GM18873 (cell line): ENCODE data around the gene HAUS6.
"Not testable (repeated sequence)": the region's sequence is repeated elsewhere in the genome, so short reads cannot be mapped to it uniquely, and the experiment has no call there.

ENCODE experiments used
- ATAC-seq: cut with Tn5 transposase; IDR thresholded peaks from one replicate; pipeline ENCODE4 v1.9.1; 2021; ENCODE audit warnings: mild to moderate bottlenecking, moderate library complexity, moderate number of reproducible peaks; ENCODE audit not compliant: unreplicated experiment, low FRiP score

Gene HAUS6

DNA sequence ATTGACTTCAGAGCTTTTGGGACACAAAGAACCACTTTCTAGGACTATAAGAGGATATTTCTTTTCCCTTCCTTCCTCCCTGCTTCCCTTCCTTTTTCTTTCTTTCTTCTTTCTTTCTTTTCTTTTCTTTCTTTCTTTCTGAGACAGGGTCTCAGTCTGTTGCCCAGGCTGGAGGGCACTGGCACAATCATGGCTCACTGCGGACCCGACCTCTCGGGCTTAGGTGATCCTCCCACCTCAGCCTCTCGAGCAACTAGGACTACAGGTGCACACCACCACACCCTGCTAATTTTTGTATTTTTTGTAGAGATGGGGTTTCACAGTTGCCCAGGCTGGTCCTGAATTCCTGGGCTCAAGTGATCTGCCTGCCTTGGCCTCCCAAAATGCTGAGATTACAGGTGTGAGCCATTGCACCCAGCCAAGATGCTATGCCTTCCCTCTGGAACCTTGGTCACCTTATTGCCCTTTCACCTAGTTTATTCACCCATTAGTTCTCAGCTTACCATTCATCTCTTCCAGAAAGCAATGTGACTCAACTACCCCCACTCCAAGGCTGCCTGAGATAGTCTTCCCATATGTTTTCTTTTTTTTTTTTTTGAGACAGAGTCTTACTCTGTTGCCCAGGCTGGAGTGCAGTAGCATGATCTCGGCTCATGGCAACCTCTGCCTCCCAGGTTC, 14.5 kb upstream of the HAUS6 start:
- no peak for ATAC-seq

DNA sequence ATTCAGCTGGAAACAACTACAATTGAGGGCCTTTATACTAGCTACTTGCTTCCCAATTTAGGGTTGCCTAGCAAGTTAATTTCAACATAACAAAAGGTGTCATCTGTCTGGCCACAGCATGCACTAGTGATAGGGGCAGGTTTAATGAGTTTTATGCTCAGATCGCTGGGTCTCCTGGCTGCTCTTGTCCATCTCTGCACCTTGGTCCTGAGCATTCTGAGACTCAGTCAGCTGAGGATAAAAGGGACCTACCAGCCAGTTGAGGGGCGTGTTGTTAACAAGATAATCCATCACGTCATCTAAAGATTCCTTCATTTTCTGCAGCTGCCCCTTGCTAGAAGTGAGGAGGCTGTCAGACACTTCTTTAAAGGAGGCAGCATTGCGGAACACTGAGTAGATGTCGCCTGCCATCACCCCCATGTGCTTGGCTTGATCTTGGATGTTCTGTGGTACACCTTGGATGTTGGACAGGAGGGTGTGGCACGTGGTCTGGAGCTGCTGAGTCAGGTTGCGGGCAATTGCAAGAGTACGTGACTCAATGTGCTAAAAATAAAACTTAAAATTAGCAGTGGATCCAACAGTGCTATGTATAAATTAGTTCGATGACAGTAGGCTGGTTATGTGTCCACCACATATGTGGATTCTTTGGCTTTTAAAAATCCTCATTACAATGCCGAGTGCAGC, 13.5 kb upstream of the HAUS6 start:
- no peak for ATAC-seq

DNA sequence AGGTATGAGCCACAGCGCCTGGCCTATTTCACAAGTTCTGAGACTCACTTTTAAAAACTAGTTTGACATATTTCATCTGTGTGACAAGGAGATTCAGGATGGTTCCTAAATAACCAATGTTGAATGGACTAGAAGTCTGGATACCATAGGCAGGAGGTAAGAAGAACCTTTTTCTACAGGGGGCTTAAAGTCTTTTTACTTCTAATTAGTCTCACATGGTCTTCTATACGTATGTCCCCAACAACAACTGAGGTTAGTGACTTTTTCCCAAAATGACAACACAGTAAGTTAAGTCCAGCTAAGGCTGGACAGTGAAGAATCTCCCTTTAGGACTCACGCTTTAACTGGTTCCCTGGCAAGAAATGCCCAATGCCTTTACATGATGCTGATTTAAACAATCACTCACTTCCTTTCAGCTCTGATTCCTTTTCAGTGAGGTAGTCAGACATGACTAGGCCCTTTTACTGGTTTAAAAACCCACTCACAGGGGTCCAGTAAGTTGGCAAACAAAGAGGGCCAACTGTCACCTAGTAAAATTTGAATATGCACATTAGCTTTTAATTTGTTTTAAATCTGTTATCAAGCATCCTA, 12.1 kb upstream of the HAUS6 start:
- no peak for ATAC-seq

DNA sequence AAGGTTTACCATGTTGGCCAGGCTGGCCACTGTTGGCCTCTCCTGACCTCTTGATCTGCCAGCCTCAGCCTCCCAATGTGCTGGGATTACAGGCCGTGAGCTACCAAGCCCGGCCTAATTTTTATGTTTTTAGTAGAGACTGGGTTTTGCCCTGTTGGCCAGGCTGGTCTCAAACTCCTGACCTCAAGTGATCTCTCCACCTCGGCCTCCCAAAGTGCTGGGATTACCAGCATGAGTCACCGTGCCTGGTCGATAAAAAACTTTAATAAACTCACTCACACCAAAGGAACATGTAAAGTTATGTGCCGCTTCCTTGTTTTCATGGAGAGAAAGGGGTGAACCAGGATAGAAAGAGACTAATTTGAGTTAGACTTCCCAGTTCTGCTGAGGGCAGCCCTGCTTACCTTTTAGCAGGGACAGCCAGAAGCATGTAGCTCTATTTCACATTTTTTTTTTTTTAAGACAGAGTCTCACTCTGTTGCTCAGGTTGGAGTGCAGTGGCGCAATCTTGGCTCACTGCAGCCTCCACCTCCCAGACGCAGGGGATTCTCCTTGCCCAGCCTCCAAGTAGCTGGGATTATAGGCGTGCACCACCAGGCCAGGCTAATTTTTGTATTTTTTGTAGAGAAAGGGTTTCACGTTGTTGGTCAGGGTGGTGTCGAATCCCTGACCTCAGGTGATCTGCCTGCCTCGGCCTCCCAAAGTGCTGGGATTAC, 11.4 kb upstream of the HAUS6 start:
- no peak for ATAC-seq

DNA sequence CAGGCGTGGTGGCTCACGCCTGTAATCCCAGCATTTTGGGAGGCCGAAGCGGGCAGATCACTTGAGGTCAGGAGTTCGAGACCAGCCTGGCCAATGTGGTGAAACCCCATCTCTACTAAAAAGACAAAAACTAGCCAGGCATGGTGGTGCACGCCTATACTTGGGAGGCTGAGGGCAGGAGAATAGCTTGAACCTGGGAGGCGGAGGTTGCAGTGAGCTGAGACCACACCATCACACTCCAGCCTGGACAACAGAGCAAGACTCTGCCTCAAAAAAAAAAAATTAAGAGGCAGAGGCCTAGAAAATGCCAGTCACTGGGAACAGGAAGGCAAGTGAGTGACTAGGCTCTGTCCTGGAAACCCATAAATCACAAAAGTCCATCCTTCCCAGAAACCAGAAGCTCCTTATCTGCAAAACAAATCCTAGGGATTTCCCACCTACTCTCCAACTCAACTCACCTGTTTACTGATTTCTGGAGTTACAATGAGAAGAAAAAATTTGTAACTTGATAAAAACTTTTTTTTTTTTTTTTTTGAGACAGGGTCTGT, 10.4 kb upstream of the HAUS6 start:
- ATAC-seq, result not testable (repeated sequence)

DNA sequence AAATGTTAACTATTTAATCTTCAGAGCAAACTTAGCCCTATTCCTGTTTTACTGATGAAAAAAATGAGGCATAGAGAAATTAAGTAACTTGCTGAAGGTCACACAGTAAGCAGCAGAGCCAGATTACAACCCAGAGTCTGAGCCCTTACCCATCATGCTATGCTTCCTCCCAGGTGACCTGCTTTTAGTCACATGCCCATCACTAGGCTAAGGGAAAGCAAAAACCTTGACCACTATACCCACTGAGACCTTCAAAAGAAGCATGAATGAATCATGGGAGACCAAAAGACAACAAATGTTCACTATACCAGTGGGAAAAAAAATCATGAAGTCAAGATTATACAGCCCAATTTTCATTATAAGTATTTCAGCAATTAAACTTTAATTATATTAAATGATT, 5.3 kb upstream of the HAUS6 start:
- ATAC-seq, result no peak

DNA sequence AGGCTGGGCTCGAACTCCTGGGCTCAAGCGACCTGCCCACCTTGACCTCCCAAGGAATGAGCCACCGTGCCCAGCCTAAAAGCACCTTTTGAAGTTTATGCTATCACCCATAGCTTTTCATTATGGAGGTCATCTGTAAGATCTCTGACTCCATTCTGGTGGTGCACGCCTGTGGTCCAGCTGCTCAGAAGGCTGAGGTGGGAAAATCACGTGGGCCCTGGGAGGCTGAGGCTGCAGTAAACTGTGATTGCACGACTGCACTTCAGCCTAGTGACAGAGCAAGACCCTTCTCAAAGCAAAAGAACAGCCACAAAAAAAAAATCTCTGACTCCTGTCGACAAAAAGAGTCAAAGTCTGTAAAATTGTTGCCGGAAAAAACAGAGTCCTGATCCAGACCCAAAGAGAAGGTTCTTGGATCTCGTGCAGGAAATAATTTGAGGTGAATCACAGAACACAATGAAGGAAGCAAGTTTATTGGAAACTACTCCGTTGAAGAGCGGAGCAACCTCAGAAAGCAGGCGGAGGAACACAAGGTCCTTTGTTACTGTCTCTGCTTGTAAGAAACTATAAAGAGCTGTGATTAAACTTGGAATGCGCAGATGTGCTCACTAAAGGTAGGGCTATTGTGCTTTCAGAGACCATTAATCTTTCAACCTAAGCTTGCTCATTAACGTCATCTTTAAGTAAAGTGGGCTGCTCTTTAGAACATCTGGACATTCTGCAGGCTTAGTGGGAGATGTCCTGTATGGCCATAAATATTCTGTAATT, 2.0 kb upstream of the HAUS6 start:
- no peak for ATAC-seq

DNA sequence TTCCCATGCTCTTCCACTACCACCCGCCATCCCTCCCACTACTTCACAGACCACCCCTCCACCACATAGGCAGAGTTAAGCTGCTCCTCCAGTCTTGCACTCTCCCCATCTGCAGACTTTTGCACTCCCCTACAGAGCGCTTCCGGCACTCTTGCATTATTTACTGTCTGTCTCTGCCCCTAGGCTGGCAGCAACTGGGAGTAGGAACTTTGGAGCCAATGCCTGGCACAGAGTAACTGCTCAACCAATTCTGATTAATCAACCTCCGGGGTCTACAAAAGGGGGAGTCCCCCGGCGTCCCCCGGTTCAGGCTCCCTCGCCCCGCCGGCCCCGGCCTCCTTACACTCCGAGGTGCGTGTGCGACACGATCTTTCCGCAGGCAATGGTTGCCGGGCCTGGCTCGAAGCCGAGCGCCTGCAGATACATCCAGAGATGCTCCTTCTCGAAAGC, 498 bp downstream of the HAUS6 start:
- peak; percentile 28 for ATAC-seq

DNA sequence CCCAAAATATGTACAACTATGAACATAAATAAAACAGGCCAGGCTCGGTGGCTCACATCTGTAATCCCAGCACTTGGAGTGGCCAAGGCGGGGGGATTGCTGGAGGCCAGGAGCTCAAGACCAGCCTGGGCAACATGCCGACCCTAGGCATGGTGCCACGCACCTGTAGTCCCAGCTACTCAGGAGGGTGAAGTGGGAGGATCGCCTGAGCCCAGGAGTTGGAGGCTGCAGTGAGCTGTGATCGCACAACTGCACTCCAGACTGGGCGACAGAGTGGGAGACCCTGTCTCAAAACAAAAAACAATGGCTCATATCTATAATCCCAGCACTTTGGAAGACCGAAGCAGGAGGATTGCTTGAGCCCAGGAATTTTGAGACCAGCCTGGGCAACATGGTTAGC, 1.5 kb downstream of the HAUS6 start:
- no peak for ATAC-seq

DNA sequence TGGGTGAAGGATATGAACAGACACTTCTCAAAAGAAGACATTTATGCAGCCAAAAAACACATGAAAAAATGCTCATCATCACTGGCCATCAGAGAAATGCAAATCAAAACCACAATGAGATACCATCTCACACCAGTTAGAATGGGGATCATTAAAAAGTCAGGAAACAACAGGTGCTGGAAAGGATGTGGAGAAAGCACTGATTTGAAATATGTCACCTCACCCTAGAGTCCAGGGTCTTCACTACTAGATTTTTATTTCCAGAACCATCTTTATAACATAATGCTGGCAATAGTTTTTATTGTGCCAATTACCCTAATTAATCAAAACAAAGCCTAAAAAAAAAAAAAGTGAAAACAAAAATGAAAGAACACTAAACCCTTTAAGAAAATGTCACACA, 5.3 kb downstream of the HAUS6 start:
- not testable (repeated sequence) for ATAC-seq

DNA sequence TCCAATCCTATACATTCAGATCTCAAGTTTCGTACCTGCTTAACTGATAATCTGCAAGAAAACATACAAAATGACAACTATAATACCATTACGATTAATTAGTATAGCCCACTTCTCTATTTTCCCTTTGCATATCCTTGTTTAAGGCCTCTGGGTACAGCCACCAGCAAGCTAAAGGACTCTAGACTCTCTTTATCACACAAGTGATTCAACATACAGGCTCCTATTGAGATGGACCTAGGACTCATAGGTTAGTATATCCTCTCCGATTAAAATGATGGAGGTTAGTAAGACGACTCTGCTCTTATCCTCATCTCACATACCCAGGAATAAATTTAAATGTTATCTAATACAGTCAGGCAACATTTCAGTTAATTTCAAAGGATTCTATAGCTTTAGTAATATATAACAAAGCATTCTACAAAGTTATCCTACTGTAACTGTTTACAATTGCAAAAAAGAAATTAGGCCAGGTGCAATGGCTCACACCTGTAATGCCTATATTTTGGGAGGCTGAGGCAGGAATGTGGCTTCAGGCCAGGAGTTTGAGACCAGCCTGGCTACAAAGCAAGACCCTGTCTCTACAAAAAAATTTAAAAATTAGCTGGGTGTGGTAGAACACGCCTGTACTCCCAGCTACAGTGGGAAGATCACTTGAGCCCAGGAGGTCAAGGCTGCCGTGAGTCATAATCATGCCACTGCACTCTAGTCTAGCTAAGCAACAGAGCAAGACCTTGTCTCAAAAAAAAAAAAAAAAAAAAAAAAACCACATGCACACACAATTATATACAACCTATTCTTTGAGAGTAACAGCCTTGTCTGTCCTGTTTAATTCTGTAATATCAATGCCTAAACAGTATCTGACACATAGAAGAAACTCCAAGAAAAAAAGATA, 15.4 kb downstream of the HAUS6 start:
- ATAC-seq, result no peak

DNA sequence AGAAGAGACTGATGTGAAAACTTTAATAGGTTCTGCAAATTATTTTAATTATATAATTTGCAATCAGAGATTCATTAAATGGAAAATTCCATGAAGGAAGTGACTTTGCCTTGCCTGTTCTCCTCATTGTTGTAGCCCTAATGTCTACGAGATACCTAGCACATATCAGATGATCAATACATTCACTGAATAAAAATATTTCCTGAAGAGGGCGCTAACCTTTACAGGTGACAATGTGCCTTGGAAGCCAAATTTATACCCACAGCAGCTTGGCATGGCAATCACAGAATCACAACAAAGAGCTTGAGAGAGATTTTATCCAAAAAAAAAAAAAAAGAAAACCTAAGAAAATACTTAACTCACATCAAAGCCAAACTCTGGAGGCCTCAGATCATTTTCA, 17.4 kb downstream of the HAUS6 start:
- ATAC-seq, result no peak

DNA sequence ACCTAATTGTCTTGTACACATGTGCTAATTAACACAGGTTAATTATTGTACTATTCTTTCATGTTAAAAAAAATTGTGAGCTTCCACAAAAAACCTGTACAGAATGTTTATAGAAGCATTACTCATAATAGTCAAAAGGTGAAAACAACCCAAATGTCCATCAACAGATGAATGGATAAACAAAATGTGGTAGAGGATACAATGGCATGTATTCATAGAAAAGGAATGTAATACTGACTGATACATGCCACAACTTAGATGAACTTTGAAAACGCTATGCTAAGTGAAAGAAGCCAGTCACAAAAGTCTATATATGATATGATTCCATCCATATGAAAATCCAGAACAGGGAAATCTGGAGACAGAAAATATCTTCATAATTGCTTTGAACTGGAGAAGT, 27.9 kb downstream of the HAUS6 start:
- no peak for ATAC-seq

DNA sequence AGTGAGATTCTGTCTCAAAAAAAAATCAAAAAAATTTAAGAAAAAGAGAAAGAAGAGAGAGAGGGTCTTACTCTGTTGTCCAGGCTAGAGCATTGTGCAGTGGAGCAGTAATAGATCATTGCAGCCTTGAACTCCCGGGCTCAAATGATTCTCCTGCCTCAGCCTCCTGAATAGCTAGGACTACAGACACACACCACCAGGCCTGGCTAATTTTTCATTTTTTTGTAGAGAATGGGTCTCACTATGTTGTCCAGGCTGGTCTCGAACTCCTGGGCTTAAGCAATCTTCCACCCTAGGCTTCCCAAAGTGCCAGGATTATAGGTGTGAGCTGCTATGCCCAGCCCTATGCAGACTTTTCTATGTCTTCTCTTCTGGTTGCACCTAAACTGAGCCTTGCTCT, 28.5 kb downstream of the HAUS6 start:
- ATAC-seq, result no peak

DNA sequence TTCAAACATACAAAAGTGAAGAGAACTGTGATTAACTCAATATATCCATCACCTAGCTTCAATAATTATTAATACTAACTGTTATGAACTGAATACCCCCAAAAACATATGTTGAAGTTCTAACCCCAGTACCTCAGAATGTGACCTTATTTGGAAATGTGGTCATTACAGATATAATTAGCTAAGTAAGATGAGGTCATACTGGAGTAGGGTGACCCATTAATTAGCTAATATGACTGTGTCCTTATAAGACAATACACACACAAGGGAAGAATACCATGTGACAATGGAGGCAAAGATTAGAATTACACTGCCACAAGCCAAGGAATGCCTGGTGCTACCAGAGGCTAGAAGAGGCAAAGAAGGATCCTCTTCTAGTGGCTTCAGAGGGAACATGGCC, 45.7 kb downstream of the HAUS6 start:
- no peak for ATAC-seq

DNA sequence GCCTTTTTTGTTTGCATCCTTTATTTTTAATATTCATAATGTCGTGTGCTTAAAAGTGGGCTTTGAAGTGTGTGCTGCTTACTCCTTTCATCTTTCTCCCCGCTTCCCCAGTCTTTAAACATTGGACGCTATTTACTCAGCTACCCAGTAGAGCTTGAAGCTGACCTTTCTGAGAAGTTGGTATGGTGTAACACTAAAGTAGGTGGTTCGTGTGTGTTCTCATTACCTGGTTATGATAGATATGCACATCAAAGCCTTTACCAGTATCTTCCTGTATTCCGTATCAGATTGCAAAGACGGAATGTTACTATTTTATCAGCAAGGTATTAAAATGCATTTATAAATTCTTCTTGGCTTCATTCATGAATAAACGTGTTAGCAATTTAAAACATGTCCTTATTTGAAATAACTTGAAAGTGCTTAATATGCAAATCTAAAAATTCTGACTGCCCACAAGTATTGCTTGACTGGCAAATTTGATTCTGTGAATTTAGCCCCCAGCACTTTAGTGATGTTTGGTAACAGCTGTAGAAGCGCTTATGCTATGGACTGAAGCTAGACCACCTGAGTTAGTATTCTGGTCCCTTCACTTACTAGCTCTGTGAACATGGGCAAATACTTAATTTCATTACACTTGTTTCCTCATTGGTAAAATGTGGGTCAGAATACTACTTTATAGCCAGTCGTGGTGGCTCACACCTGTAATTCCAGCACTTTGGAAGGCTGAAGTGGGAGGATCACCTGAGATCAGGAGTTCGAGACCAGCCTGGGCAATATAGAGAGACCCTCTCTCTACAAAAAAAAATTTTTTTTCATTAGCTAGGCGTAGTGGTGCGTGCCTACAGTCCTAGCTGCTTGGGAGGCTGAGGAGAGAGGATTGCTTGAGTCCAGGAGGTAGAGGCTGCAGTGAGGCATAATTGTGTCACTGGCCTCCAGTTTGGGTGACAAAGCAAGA, 51.8 kb downstream of the HAUS6 start:
- no peak for ATAC-seq

DNA sequence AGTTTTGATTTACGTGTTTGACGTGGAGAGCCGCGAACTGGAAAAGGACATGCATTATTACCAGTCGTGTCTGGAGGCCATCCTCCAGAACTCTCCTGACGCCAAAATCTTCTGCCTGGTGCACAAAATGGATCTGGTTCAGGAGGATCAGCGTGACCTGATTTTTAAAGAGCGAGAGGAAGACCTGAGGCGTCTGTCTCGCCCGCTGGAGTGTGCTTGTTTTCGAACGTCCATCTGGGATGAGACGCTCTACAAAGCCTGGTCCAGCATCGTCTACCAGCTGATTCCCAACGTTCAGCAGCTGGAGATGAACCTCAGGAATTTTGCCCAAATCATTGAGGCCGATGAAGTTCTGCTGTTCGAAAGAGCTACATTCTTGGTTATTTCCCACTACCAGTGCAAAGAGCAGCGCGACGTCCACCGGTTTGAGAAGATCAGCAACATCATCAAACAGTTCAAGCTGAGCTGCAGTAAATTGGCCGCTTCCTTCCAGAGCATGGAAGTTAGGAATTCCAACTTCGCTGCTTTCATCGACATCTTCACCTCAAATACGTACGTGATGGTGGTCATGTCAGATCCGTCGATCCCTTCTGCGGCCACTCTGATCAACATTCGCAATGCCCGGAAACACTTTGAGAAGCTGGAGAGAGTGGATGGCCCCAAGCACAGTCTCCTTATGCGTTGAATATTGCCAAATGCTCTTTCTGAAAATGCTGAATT, 52.6 kb downstream of the HAUS6 start:
- no peak for ATAC-seq
